ENCODE data around the gene CD226.
"Not testable (repeated sequence)": the region's sequence is repeated elsewhere in the genome, so short reads cannot be mapped to it uniquely, and the experiment has no call there.

Gene CD226

GRCh38 chr18:69908838-69909237, 38.8 kb downstream of the CD226 start:
- DNase-seq (ENCODE audit: low spot score) = no peak

GRCh38 chr18:69906765-69907164, 40.9 kb downstream of the CD226 start:
- DNase-seq (ENCODE audit: low spot score) = no peak

GRCh38 chr18:69900941-69901340, 46.7 kb downstream of the CD226 start:
- DNase-seq (ENCODE audit: low spot score) = no peak

GRCh38 chr18:69899154-69899923, 48.3 kb downstream of the CD226 start:
- not testable (repeated sequence) for DNase-seq (ENCODE audit: low spot score)

- no peak for DNase-seq (ENCODE audit: low spot score)
Measured at GRCh38 chr18:69898241-69898861, 49.3 kb downstream of the CD226 start.

GRCh38 chr18:69897397-69898108, 50.1 kb downstream of the CD226 start:
- no peak for DNase-seq (ENCODE audit: low spot score)

GRCh38 chr18:69895066-69896047, 52.3 kb downstream of the CD226 start:
- no peak for DNase-seq (ENCODE audit: low spot score)

GRCh38 chr18:69894467-69894866, 53.2 kb downstream of the CD226 start:
- DNase-seq (ENCODE audit: low spot score) = no peak

GRCh38 chr18:69890558-69890957, 57.1 kb downstream of the CD226 start:
- no peak for DNase-seq (ENCODE audit: low spot score)

- no peak for DNase-seq (ENCODE audit: low spot score)
Measured at GRCh38 chr18:69889009-69889408, 58.7 kb downstream of the CD226 start.

- no peak for DNase-seq (ENCODE audit: low spot score)
Measured at GRCh38 chr18:69887256-69887655, 60.4 kb downstream of the CD226 start.

GRCh38 chr18:69885841-69886531, 61.7 kb downstream of the CD226 start:
- no peak for DNase-seq (ENCODE audit: low spot score)

- DNase-seq (ENCODE audit: low spot score) = no peak
Measured at GRCh38 chr18:69885355-69885754, 62.3 kb downstream of the CD226 start.

GRCh38 chr18:69883781-69884180, 63.9 kb downstream of the CD226 start:
- no peak for DNase-seq (ENCODE audit: low spot score)

- no peak for DNase-seq (ENCODE audit: low spot score)
Measured at GRCh38 chr18:69882965-69883668, 64.6 kb downstream of the CD226 start.

- DNase-seq (ENCODE audit: low spot score) = no peak
Measured at GRCh38 chr18:69880083-69880482, 67.6 kb downstream of the CD226 start.

GRCh38 chr18:69879051-69879450, 68.6 kb downstream of the CD226 start:
- not testable (repeated sequence) for DNase-seq (ENCODE audit: low spot score)

- no peak for DNase-seq (ENCODE audit: low spot score)
Measured at GRCh38 chr18:69878213-69878933, 69.3 kb downstream of the CD226 start.

GRCh38 chr18:69876490-69876889, 71.2 kb downstream of the CD226 start:
- DNase-seq (ENCODE audit: low spot score) = no peak

GRCh38 chr18:69874058-69874457, 73.6 kb downstream of the CD226 start:
- DNase-seq (ENCODE audit: low spot score) = peak; percentile 8
